HepG2 (cell line): ENCODE data around the gene PRMT2. TPM values are rescaled to one million over a fixed set of nuclear protein-coding genes. Genes with fewer than 3 reads are reported as not detected.
A peak's percentile ranks its signal among the peaks of the same experiment; 100 is the strongest.

ENCODE experiments used
- AGO2 ChIP-seq: fragments of 200-400 bp; formaldehyde crosslinking; optimal IDR thresholded peaks from 2 replicates; pipeline ENCODE3; 2017; ENCODE audit warnings: mild to moderate bottlenecking, low read depth, low read length, moderate library complexity
- FOXA1 ChIP-seq, 2 experiments: fragments of 450-650 bp in 1 of 2; sonication (generic) in 1 of 2; formaldehyde crosslinking in 1 of 2; IDR thresholded peaks; 2 replicates each; pipeline versions ENCODE4 v1.4.0 to v1.6.1; 2016 to 2020; ENCODE audit warnings: missing genetic modification reagents in 1 of 2
- KDM1A ChIP-seq: IDR thresholded peaks from 2 replicates; pipeline ENCODE4 v1.6.1; 2016; ENCODE audit warnings: missing compliant biosample characterization
- MTF1 ChIP-seq: sonication (generic); formaldehyde crosslinking; IDR thresholded peaks from 2 replicates; pipeline ENCODE4 v1.5.0; 2020; ENCODE audit warnings: missing genetic modification reagents
- NCOA1 ChIP-seq: sonication (generic); formaldehyde crosslinking; IDR thresholded peaks from 2 replicates; pipeline ENCODE4 v1.9.0; 2021; ENCODE audit warnings: missing genetic modification reagents
- SMARCE1 ChIP-seq: fragments of 450-650 bp; IDR thresholded peaks from 2 replicates; pipeline ENCODE4 v1.6.1; 2017; ENCODE audit warnings: borderline replicate concordance
- polyA plus RNA-seq, 8 experiments: library from polyadenylated mRNA; depleted of rRNA in 3 of 8; stranded (reverse) in 7 of 8; unstranded in 1 of 8; fragments of >200 nt; fragmentation: Illumina TruSeq in 4 of 8; extraction: Trizol in 4 of 8; gene quantifications; 2 replicates each; pipeline versions ENCODE4 v1.2.1 to v1.2.3, GENCODE V29; 2011 to 2016; ENCODE audit warnings: low read depth in 4 of 8, missing spikeins in 1 of 8, mixed read lengths in 1 of 8; ENCODE audit not compliant: insufficient read depth in 1 of 8
- total RNA-seq, 5 experiments: library from RNA; depleted of rRNA; stranded (reverse); fragments of >200 nt; fragmentation: Illumina TruSeq; extraction: Trizol; gene quantifications; 2 replicates each; pipeline ENCODE4 v1.2.3, GENCODE V29; 2016; ENCODE audit warnings: low read depth in 1 of 5
- TF ChIP-seq, protein P1 (sequence below): sonication (generic); formaldehyde crosslinking; IDR thresholded peaks from 2 replicates; pipeline ENCODE4 v1.4.0; 2020; ENCODE audit warnings: missing genetic modification reagents
- TF ChIP-seq, protein P2 (sequence below): sonication (generic); formaldehyde crosslinking; IDR thresholded peaks from 2 replicates; pipeline ENCODE4 v1.9.0; 2021; ENCODE audit warnings: missing genetic modification reagents, mild to moderate bottlenecking, borderline replicate concordance
- TF ChIP-seq, protein P3 (sequence below): sonication (generic); formaldehyde crosslinking; IDR thresholded peaks from 2 replicates; pipeline ENCODE4 v1.8.0; 2023; ENCODE audit warnings: mild to moderate bottlenecking, missing genetic modification reagents
- TF ChIP-seq, protein P4 (sequence below): sonication (generic); IDR thresholded peaks from 2 replicates; pipeline ENCODE4 v1.6.1; 2016; ENCODE audit warnings: low read depth, borderline replicate concordance
- TF ChIP-seq, protein P5 (sequence below): sonication (generic); formaldehyde crosslinking; IDR thresholded peaks from 2 replicates; pipeline ENCODE4 v1.4.0; 2020; ENCODE audit warnings: missing genetic modification reagents
- TF ChIP-seq, protein P6 (sequence below): sonication (generic); formaldehyde crosslinking; IDR thresholded peaks from 2 replicates; pipeline ENCODE4 v1.4.0; 2020; ENCODE audit warnings: missing genetic modification reagents, borderline replicate concordance
- TF ChIP-seq, protein P7 (sequence below): sonication (generic); formaldehyde crosslinking; IDR thresholded peaks from 2 replicates; pipeline ENCODE4 v1.4.0; 2020; ENCODE audit warnings: mild to moderate bottlenecking, missing genetic modification reagents
- TF ChIP-seq, protein P8 (sequence below): IDR thresholded peaks from 2 replicates; pipeline ENCODE4 v1.6.1; 2016

The PRMT2 gene
- total and polyA plus RNA-seq, 2 of the 13 experiments (the other 11 are each of a cell fraction or from before 2014, with no cell fraction given): 54.4 to 78.8 TPM

DNA sequence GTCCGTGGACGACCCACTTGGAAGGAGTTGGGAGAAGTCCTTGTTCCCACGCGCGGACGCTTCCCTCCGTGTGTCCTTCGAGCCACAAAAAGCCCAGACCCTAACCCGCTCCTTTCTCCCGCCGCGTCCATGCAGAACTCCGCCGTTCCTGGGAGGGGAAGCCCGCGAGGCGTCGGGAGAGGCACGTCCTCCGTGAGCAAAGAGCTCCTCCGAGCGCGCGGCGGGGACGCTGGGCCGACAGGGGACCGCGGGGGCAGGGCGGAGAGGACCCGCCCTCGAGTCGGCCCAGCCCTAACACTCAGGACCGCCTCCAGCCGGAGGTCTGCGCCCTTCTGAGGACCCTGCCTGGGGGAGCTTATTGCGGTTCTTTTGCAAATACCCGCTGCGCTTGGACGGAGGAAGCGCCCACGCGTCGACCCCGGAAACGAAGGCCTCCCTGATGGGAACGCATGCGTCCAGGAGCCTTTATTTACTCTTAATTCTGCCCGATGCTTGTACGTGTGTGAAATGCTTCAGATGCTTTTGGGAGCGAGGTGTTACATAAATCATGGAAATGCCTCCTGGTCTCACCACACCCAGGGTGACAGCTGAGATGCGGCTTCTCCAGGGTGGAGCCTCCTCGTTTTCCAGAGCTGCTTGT is 32.4 kb downstream of the PRMT2 start (continued):
- TF ChIP-seq, protein P1, sequence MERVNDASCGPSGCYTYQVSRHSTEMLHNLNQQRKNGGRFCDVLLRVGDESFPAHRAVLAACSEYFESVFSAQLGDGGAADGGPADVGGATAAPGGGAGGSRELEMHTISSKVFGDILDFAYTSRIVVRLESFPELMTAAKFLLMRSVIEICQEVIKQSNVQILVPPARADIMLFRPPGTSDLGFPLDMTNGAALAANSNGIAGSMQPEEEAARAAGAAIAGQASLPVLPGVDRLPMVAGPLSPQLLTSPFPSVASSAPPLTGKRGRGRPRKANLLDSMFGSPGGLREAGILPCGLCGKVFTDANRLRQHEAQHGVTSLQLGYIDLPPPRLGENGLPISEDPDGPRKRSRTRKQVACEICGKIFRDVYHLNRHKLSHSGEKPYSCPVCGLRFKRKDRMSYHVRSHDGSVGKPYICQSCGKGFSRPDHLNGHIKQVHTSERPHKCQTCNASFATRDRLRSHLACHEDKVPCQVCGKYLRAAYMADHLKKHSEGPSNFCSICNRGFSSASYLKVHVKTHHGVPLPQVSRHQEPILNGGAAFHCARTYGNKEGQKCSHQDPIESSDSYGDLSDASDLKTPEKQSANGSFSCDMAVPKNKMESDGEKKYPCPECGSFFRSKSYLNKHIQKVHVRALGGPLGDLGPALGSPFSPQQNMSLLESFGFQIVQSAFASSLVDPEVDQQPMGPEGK (CRISPR knock-in tag): peak; percentile 45; the same call in 1 of the 2 replicates
- TF ChIP-seq, protein P2, sequence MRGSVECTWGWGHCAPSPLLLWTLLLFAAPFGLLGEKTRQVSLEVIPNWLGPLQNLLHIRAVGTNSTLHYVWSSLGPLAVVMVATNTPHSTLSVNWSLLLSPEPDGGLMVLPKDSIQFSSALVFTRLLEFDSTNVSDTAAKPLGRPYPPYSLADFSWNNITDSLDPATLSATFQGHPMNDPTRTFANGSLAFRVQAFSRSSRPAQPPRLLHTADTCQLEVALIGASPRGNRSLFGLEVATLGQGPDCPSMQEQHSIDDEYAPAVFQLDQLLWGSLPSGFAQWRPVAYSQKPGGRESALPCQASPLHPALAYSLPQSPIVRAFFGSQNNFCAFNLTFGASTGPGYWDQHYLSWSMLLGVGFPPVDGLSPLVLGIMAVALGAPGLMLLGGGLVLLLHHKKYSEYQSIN (CRISPR knock-in tag): no peak
- TF ChIP-seq, protein P3, sequence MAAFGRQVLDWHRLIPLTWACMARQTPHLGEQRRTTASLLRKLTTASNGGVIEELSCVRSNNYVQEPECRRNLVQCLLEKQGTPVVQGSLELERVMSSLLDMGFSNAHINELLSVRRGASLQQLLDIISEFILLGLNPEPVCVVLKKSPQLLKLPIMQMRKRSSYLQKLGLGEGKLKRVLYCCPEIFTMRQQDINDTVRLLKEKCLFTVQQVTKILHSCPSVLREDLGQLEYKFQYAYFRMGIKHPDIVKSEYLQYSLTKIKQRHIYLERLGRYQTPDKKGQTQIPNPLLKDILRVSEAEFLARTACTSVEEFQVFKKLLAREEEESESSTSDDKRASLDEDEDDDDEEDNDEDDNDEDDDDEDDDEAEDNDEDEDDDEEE (CRISPR knock-in tag): no peak
- TF ChIP-seq, protein P4, sequence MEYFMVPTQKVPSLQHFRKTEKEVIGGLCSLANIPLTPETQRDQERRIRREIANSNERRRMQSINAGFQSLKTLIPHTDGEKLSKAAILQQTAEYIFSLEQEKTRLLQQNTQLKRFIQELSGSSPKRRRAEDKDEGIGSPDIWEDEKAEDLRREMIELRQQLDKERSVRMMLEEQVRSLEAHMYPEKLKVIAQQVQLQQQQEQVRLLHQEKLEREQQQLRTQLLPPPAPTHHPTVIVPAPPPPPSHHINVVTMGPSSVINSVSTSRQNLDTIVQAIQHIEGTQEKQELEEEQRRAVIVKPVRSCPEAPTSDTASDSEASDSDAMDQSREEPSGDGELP: no peak
- TF ChIP-seq MTF1 (CRISPR knock-in tag): no peak
- TF ChIP-seq, protein P5, sequence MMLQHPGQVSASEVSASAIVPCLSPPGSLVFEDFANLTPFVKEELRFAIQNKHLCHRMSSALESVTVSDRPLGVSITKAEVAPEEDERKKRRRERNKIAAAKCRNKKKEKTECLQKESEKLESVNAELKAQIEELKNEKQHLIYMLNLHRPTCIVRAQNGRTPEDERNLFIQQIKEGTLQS (CRISPR knock-in tag): no peak
- no peak for TF ChIP-seq NCOA1 (CRISPR knock-in tag)
- TF ChIP-seq, protein P6, sequence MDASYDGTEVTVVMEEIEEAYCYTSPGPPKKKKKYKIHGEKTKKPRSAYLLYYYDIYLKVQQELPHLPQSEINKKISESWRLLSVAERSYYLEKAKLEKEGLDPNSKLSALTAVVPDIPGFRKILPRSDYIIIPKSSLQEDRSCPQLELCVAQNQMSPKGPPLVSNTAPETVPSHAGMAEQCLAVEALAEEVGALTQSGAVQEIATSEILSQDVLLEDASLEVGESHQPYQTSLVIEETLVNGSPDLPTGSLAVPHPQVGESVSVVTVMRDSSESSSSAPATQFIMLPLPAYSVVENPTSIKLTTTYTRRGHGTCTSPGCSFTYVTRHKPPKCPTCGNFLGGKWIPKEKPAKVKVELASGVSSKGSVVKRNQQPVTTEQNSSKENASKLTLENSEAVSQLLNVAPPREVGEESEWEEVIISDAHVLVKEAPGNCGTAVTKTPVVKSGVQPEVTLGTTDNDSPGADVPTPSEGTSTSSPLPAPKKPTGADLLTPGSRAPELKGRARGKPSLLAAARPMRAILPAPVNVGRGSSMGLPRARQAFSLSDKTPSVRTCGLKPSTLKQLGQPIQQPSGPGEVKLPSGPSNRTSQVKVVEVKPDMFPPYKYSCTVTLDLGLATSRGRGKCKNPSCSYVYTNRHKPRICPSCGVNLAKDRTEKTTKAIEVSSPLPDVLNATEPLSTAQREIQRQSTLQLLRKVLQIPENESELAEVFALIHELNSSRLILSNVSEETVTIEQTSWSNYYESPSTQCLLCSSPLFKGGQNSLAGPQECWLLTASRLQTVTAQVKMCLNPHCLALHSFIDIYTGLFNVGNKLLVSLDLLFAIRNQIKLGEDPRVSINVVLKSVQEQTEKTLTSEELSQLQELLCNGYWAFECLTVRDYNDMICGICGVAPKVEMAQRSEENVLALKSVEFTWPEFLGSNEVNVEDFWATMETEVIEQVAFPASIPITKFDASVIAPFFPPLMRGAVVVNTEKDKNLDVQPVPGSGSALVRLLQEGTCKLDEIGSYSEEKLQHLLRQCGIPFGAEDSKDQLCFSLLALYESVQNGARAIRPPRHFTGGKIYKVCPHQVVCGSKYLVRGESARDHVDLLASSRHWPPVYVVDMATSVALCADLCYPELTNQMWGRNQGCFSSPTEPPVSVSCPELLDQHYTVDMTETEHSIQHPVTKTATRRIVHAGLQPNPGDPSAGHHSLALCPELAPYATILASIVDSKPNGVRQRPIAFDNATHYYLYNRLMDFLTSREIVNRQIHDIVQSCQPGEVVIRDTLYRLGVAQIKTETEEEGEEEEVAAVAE (CRISPR knock-in tag): 0 out of 2 replicates have a peak, but pooled peaks have one; percentile 26
- no peak for TF ChIP-seq SMARCE1
- TF ChIP-seq, protein P7, sequence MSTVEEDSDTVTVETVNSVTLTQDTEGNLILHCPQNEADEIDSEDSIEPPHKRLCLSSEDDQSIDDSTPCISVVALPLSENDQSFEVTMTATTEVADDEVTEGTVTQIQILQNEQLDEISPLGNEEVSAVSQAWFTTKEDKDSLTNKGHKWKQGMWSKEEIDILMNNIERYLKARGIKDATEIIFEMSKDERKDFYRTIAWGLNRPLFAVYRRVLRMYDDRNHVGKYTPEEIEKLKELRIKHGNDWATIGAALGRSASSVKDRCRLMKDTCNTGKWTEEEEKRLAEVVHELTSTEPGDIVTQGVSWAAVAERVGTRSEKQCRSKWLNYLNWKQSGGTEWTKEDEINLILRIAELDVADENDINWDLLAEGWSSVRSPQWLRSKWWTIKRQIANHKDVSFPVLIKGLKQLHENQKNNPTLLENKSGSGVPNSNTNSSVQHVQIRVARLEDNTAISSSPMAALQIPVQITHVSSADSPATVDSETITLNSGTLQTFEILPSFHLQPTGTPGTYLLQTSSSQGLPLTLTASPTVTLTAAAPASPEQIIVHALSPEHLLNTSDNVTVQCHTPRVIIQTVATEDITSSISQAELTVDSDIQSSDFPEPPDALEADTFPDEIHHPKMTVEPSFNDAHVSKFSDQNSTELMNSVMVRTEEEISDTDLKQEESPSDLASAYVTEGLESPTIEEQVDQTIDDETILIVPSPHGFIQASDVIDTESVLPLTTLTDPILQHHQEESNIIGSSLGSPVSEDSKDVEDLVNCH (CRISPR knock-in tag): no peak
- TF ChIP-seq KDM1A (CRISPR knock-in tag): no peak
- TF ChIP-seq, protein P8, sequence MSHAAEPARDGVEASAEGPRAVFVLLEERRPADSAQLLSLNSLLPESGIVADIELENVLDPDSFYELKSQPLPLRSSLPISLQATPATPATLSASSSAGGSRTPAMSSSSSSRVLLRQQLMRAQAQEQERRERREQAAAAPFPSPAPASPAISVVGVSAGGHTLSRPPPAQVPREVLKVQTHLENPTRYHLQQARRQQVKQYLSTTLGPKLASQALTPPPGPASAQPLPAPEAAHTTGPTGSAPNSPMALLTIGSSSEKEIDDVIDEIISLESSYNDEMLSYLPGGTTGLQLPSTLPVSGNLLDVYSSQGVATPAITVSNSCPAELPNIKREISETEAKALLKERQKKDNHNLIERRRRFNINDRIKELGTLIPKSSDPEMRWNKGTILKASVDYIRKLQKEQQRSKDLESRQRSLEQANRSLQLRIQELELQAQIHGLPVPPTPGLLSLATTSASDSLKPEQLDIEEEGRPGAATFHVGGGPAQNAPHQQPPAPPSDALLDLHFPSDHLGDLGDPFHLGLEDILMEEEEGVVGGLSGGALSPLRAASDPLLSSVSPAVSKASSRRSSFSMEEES (CRISPR knock-in tag): no peak
- no peak for TF ChIP-seq AGO2
- TF ChIP-seq FOXA1 (IDR thresholded peaks at IDR 0.05): no peak
- 0 out of 2 replicates have a peak, but pooled peaks have one; percentile 21 for TF ChIP-seq FOXA1 (CRISPR knock-in tag; IDR thresholded peaks at IDR 0.05)
